Activated effector memory CD4-positive, alpha-beta T cell treated with anti-CD3 and anti-CD28 coated beads, Interleukin-2, amount 50 U/mL, for 16 hours (primary cell): Measurements from ENCODE around the gene GPT2.

Experiments
- DNase-seq: peaks from one replicate; pipeline ENCODE4 v3.0.0-alpha.2; 2020

Gene GPT2

DNA sequence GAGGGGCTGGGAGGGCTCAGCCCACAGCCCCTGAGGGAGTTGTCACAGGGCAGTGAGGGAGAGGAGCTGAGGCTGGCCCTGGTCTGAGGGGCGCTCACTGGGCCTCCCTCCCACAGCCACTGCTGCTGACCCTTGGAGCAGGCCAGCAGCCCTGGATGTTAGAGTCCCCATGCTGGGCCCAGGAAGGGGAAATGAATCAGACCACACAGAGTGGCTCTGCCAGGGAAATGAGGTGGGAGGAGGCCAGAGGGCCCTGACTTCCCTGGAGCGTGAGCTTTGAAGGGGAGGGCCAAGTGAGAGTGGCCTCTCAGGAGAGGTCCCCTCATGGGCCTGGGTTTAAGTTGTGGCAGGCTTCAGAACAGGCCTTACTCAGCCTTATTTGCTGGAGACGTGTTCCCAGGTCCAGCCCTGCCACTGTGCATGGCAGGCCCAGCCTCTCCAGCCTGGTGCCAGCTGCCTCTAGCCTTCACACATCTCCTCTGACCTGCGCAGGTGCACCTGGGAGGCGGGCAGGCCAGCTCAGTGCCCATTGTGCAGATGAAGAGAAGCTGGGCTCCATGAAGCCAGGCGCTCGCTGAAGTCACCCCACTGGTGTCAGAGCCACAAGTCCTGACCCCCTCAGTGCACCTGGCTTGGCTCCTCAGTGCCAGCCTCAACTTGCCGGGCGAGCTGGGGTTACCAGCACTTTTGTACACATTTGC is 15.4 kb downstream of the GPT2 start:
- DNase-seq: no peak

DNA sequence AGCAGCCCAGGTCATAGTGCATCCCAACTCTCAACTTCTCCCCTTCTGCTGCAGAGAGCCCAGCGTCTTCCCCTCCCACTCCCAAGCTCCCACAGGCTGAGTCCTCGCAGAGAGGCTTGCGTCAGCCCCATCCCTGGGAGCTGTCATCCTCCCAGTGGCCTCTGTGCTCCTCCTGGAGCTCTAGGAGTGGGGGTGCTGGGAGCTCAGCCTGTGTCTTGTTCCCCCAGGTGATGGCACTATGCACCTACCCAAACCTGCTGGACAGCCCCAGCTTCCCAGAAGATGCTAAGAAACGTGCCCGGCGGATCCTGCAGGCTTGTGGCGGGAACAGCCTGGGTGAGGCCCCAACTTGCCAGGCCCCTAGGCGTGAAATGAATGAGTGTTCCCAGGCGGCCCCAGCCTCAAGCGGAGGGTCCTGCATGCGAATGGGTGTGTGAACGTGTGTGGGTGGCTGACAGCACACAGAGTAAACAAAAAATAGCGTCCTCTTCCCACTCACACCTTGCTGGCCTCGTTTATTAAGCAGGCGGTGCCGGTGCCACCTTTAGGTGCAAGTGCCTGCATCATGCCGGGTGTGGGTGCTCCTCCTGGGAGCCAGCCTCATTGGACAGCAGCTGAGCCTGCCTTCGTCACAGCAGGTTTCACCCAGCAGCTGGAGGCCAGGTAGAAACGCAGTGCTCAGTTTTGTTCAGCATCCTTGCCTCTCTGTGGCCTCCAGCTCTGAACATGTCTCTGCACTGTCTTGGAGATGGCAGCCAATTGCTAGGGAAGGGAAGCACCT is 16.5 kb downstream of the GPT2 start:
- no peak for DNase-seq

DNA sequence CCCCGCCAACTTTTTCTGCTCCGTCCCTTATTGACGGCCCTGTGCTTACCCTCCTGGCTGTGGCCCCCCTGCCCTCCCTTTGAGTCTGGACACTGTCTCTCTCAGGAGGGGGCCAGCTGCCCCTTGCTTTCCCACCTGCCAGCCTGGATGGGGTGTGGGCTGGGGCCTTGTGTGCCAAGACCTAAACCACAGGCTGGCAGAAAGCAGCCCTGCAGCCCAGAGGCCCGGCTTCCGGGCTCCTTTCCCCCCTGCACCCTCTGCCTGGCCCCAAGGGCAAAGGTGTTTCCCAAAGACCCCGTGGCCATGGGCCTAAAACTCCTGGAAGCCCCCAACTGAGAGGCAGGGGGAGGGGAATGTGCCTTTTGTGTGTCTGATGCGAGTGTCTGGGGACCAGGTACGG is 17.5 kb downstream of the GPT2 start:
- no peak for DNase-seq

DNA sequence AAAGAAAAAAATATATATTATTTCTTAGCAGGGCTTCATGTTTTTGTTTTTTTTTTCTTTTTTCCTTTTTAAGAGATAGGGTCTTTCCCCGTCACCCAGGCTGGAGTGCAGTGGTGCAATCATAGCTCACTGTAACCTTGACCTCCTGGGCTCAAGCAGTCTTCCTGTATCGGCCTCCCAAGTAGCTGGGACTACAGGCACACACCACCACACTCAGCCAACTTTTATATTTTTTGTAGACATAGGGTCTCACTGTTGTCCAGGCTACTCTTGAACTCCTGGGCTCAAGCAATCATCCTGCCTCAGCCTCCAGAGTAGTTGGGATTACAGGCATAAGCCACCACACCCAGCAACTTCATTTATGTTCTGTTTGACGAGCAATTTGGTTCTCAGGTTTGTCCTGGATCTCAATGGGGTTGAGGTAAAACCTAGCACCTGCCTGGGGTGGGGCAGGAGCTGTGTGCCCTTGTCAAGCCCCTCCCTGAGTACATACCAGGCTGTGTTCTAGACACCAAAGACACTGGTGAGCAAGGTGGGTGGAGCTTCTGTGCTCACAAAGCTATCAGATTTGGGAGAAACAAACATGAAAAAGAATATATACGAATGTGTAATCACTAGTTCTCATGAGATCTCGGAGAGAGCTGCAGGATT is 19.2 kb downstream of the GPT2 start:
- DNase-seq: no peak

DNA sequence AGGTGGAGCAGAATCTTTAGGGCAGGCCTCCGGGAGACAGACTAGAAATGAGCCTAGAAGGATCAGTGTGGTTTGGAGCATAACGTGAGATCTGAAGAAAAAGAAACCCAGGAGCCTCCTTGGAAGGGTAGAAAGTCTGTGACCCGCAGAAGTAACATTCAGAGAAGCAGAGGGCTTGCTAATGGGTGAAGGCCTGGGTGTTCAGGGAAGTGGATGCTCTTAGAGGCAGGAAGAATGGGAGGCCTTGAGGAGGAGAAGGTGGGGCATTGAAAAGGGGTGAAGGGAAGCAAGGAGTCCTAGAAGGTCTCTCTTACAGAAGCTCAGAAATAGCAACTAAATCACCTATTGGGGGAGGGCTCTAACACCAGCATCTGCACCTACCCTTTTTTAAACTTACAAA is 20.3 kb downstream of the GPT2 start:
- DNase-seq: no peak

DNA sequence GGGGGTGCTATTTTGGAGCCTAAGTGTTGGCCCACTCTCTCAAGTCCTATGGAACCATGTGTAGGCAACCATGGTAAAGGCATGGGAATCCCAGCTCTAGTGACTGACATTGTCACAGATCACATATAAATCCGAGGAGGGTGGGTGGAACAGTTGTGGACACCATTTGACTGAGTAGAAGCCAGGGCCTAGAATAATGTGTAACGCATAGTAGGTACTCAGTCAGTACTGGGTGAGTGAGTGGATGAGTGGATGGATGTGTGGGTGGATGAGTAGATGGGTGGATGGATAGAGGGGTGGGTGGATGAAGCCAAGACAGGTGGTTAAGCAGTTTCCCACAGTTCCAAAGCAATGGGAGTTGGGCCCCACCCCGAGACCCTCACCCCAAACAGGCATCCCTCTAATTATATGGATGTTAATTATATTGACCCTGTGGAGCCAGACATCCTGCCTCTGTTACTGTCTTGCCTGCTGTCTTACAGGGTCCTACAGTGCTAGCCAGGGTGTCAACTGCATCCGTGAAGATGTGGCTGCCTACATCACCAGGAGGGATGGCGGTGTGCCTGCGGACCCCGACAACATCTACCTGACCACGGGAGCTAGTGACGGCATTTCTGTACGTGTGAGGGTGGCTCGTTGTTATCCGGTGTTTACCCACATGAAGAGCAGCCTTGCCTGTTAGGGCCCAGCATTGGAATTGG is 22.3 kb downstream of the GPT2 start:
- DNase-seq: no peak

DNA sequence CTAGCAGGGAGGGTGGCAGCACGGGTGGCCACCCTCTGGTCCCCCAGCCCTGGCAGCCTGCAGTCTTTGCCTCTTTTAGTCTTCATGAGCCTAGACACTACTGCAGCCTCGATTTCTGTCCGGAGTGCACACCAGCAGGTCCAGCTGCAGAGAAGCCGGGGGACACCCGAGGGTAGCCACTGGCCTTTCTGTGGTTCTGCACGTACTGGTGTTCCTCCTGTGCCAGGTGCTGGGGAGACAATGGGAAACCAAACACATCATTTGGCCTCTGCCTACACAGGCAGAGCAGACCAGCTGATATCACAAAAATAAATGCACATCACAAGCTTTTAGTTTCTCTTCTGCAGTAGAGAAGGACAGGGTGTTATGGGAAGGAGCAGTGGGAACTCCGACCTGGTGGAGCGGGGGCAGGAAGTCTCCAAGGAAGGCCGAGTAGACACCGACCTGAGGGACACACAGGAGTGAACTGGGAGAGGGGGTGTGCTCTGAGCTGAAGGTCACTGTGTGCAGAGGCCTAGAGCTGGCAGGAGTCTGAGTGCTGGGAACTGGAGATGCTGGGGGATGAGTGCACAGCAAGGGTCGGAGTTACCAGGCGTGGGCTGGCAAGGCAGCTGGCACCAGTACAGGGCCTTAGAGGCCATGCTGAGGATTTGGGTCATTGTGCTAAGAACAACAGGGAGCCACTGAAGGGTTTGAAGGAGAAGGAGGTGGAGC is 23.1 kb downstream of the GPT2 start:
- no peak for DNase-seq

DNA sequence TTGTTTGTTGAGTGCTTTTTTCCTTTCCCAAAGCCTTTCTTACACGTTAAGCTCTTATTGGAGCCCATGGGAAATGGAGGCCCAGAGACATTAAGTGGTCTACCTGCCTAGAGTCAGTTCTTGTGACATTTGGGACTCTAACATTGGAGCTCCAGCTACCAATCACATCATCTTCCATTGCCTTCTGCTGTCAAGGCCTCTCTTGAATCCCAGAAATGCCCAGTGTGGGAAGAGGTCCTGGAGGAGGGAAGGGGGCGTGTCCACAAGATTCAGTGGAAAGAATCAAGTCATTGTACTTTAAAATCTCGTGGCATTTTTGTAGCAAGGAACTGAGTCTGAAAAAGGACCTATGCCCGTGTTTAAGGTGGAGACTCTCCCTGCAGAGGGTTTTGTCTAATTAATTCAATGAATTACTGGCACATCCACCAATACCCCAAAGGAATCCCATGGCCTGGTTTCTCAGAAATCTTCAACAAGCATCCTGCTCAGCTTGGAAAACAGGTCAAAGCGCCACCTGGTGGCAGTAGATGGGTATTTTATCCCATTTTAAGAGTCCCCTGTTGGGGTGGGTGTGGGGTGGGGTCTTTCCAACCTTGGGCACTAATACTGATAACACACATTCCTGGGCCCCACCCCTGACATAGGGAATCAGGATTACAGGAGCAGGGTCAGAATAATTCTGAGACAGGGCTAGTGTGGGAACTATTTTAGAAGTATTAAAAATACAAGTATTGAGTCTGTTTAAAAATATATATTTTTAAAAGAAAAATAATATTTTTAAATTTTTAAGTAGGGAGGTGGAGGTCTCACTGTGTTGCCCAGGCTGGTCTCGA is 24.6 kb downstream of the GPT2 start:
- peak; percentile 87 for DNase-seq

DNA sequence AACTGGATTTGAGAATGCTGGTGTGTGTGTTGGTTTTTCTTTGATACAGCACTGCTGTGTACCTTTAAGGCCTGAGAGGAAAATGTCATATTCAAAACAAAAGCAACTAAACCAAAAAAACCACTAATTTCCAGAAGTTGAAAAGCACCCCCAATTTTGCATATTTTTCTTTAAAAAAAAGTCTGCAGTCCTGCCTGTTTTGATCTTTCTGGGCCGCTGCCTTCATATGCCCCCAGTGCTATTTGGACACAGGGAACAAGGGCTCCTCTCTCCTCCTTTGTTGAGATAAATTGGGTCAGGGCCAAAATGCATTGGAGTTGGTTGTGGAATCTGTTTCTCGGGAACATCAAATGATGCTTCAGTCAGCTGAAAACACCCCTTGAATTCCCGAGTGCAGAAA is 26.9 kb downstream of the GPT2 start:
- DNase-seq: no peak

DNA sequence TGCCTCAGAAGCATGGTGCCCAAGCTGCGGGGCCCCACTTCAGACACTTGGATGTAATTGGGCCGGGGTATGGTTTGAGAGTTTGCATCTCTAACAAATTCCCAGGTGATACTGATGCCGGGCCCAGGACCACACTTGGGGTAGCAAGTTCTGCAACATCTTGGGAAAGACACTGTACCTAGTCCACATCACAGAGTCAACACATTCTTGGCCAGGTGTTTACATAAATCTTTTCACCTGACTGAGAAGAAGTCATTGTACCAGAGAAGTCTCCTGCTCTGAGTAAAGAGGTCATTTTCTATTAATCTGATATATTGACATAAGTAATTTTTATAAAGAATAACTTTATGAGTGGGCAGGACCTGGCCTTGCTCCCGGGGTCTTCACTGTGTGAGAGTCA is 27.5 kb downstream of the GPT2 start:
- DNase-seq: no peak

DNA sequence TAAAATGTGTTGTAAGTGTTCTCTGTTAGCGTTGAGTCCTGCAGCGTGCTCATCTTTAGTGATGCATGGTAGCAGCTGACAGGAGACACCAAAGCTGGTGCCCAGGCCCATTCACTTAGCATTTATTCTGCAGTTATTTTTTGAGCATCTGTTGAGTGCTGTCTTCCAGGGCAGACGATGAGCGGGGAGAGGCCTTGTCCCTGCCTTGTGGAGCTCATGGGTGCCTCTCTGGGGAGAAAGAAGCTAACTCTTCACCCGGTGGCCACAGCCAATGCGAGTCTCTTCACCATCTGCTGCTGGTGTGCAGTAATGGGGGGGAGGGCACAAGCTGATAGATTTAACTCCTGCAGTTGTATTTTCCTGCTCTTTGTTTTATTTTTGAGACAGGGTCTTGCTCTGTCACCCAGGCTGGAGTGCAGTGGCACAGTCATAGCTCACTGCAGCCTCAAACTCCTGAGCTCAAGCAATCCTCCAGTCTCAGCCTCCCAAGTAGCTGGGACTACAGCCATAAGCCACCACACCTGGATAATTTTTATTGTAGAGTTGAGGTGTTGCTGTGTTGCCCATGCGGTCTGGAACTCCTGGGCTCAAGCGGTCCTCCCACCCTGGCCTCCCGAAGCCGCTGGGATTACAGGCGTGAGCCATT is 30.5 kb downstream of the GPT2 start:
- DNase-seq: no peak

DNA sequence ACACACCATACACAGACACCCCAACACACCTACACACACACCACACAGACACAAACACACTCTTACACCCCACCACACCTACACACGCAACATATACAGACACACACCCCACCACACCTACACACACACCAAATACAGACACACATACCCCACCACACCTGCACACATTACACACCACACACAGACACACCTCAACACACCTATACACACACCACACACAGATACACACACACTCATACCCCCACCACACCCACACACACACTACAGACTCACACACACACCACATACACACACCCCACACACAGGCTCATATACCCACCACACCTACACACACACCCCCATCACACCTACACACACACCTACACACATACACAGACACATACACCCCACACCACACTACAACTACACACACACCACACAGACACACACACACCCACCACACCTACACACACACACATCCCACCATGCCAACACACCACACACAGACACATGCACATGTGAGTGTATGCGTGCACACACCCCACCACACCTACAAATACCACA is 31.4 kb downstream of the GPT2 start:
- DNase-seq: no peak

DNA sequence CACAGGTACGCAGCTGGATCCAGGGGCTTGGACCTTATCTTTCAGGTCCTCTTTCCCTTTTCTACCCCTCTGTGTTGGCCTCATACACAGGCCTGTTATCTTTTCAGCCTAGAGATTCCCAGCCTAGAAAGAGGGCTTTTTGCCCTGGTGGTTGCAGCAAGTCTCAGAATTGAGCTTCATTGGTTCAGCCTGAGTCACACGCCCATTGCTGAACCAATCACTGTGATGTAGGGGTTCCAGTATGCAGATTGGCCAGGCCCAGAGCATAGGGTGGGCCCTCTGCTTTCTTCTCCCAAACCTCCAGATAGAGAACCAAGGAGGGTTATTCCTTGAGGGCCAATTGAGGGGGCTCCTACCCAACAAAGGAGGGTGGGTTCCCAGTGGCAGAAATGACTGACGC is 32.8 kb downstream of the GPT2 start:
- DNase-seq: no peak

DNA sequence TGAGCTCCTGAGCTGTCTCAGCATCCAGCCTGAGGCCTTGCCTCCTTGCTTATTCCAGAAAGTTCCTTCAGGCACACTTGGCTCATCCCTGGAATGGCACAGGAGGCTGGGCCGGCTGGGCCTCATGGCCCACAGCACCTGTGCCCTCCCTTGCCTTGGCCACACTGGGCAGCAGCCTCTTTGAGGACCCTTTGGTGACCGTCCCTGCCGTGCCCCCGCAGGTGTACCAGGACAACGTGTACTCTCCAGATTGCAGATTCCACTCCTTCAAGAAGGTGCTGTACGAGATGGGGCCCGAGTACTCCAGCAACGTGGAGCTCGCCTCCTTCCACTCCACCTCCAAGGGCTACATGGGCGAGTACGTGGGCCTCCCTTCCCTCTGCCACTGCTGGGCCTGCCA is 34.2 kb downstream of the GPT2 start:
- no peak for DNase-seq

DNA sequence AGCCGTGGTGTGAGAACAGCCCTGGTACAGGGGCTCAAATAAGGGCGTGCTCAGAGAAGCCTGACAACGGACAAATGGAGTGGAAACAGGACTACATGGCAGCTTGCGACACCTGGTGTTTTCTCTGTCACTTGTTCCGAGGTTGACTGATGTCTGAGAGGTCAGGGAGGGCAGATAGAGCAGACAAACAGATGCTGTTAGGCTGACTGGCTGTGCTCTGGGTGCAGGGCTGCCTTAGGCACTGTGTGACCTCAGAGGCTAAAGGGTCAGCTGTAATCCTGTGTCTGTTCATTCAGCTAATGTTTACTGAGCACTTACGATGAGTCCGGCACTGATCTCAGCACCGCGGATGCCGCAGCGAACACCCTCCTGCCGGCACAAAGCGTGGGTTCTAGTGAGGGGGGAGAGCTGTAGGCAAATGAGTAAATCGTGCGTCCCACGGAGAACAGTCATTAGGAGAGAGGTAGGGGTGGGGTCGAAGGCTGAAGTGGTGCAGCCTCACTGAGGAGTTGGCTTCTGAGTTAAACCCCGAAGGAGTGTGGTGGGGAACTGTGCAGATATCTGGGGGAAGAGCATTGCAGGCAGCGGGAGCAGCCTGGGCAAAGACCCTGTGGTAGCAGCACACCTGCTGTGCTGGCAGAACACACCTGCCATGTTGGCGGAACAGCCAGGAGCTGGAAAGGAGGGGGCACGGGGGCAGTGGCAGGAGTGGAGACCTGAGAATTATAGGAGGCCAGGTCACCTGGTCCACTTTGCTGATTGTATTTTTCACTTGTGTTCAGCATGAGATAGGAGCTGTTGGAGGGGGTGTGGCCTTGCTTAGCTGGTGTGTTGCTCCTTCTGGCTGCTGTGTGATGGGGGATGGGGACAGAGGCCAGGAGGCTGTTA is 35.0 kb downstream of the GPT2 start:
- DNase-seq: no peak

DNA sequence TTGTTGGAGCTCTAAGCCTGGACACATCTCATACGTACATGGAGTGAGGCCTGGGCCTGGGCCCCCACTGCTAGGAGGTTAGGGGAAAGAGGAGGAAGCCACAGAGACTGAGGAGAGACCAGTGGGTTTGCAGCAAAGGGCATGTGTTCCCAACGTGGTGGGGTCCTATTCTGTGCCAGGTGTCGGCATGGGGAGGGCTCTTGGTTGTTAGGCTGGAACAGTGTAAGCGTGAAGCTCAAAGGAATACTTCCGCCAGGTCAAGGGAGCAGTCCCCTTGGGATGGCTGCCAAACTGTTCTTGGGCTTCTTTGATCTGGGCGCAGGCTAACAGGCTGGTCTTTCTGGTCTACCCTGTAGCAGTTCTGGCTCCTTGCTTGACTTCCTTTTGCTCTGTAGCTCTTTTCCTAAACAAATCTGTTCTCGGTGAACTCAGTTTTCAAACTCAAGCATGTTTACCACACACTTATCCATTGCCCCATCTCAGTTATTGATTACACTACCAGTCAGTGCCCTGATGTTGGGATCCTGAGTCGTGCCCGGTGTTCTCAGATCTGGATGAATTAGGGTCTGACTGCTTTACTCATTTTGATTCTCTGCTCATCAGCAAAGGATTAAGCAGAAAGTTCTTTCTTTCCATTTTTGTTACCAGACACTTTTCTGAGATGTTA is 36.4 kb downstream of the GPT2 start:
- DNase-seq: no peak

DNA sequence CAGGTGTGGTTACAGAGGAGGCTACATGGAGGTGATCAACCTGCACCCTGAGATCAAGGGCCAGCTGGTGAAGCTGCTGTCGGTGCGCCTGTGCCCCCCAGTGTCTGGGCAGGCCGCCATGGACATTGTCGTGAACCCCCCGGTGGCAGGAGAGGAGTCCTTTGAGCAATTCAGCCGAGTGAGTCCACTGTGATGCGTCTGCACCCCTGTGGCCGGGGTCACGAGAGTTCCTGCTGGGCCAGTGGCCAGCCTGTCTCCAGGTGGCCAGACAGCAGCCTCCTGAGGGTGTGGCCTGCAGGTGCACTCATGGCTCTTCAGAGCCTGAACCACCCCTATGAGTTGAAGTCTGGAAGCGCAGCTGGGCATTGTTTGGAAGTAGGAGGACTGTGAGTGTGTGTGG is 38.1 kb downstream of the GPT2 start:
- no peak for DNase-seq

DNA sequence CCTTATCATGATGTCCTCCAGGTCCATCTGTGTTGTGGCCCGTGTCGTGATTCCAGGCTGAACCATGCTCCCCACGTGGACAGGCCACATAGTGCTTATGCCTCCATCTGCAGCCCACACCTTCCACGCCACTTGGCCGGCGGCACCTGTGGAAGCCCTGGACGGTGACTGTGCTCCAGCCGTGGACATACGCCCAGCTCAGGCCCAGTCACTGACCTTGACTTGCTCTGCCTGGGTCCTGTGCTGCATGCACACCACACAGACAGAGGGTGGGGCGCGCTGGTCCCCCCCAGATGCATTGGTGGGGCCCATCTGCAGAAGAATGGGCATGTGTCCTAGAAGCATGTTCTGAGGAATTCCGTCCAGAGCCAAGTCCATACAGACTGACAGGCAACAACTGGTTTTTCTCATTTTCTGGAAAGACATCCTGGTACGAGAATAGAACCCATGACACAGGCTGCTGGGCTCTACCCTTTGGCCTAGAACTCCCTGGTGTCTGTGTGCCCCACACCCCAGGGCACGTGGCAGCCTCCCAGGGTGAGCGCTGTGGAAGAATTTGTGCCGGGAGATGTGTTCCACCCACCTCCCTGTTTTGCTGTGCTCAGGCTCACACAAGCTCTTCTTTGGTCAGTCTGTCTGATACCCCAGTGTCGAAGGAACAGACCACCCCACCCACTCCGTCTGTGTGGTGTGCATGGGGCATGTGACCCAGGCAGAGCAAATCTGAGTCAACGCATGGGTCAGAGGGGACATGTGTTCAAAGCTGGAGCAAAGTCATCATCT is 39.5 kb downstream of the GPT2 start:
- no peak for DNase-seq

DNA sequence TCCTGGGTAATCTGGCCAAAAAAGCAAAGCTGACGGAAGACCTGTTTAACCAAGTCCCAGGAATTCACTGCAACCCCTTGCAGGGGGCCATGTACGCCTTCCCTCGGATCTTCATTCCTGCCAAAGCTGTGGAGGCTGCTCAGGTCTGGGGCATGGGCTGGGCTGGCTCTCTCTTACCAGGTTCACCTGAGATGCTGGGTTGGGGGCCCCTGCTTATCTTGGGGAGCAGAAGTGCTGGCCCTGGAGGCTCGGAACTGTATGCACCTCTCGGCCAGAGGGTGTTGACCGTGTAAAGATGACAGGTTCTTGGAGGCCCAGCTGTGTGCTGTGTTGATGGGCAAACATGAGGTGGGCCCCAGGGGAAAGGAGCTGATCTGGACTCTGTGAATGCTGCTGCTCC is 40.2 kb downstream of the GPT2 start:
- no peak for DNase-seq
